Upper lobe of left lung (tissue), 6 donors: ENCODE measurements around the gene RTP3. TPM values are rescaled to one million over a fixed set of nuclear protein-coding genes. Genes with fewer than 3 reads are reported as not detected.
"Not testable (repeated sequence)": the region's sequence is repeated elsewhere in the genome, so short reads cannot be mapped to it uniquely, and the experiment has no call there.

Source experiments
- ATAC-seq, 2 donors: fragments of 200-7000 bp; cut with Tn5 transposase; one replicate each; pipeline ENCODE4 v1.9.1; 2022; ENCODE audit warnings: mild to moderate bottlenecking in 2 of 2, moderate library complexity in 2 of 2; ENCODE audit not compliant: low FRiP score in 2 of 2
- DNase-seq, 2 donors: peaks; one replicate each; pipeline ENCODE4 v3.0.0-alpha.2; 2019 to 2020
- H3K27ac ChIP-seq, 4 donors: fragments of 200-600 bp; sonication (generic); one replicate each; pipeline ENCODE4 v1.5.1; 2016 to 2019
- H3K27me3 ChIP-seq, 4 donors: fragments of 200-600 bp; sonication (generic); one replicate each; pipeline ENCODE4 v1.5.1; 2017 to 2019
- H3K36me3 ChIP-seq, 4 donors: fragments of 200-600 bp; sonication (generic); one replicate each; pipeline ENCODE4 v1.5.1; 2016 to 2019
- H3K4me1 ChIP-seq, 4 donors: fragments of 200-600 bp; sonication (generic); one replicate each; pipeline ENCODE4 v1.5.1; 2018 to 2019
- H3K4me3 ChIP-seq, 4 donors: fragments of 200-600 bp; sonication (generic); one replicate each; pipeline ENCODE4 v1.5.1; 2017 to 2019; ENCODE audit warnings: mild to moderate bottlenecking in 2 of 4, moderate library complexity in 1 of 4
- H3K9me3 ChIP-seq, 4 donors: fragments of 200-600 bp; sonication (generic); one replicate each; pipeline ENCODE4 v1.5.1; 2018 to 2019
- CTCF ChIP-seq, 6 experiments: fragments of 450-650 bp in 4 of 6; fragments of 200-600 bp in 2 of 6; sonication (generic) in 2 of 6; IDR thresholded peaks; one replicate each; pipeline ENCODE4 v1.5.1; 2016 to 2019; ENCODE audit warnings: antibody characterized with exemption in 6 of 6
- EP300 ChIP-seq, 4 donors: sonication (generic); formaldehyde crosslinking; IDR thresholded peaks; one replicate each; pipeline ENCODE4 v1.5.1; 2017; ENCODE audit warnings: antibody characterized with exemption in 4 of 4, control low read depth in 2 of 4
- POLR2A ChIP-seq, 4 donors: fragments of 450-650 bp; IDR thresholded peaks; one replicate each; pipeline ENCODE4 v1.5.1; 2016 to 2017; ENCODE audit warnings: antibody characterized with exemption in 4 of 4, mild to moderate bottlenecking in 2 of 4
- POLR2AphosphoS5 ChIP-seq, 2 donors: sonication (generic); formaldehyde crosslinking; IDR thresholded peaks; one replicate each; pipeline ENCODE4 v1.5.1; 2017; ENCODE audit warnings: antibody characterized with exemption in 2 of 2
- WGBS, 2 donors: methylation state at CpG; one replicate each; pipeline ENCODE4 v1.1.5; 2017 to 2018; 5-methylcytosine and 5-hydroxymethylcytosine counted together
- total RNA-seq, 6 donors: library from RNA; depleted of rRNA in 4 of 6; stranded (reverse); fragments of >200 nt in 4 of 6; gene quantifications; one replicate each; pipeline versions ENCODE4 v1.1.0 to v1.2.1, GENCODE V29; 2016 to 2021
- donor health status: DM: no; HTN: no; CAD: no; lungs with moderate emphysema.
- donor health status: DM: no; HTN: yes; CAD: no; lungs with severe emphysema.

RTP3 gene
- total RNA-seq, 6 donors from 2014 or later, result not detected

- ATAC-seq (no peak), DNase-seq (no peak)
- Histone ChIP-seq H3K27me3 (no peaks in the 10 kb centered on the region), H3K4me1 (peaks cover 0 to 9% (median 6%) of the 10 kb centered on the region in 4 donors), H3K9me3 (no peaks in the 10 kb centered on the region), H3K27ac (no peak overlapping the region), H3K4me3 (no peak overlapping the region), H3K36me3 (no peaks in the 10 kb centered on the region)
- TF ChIP-seq POLR2AphosphoS5 (IDR thresholded peaks at IDR 0.05), result no peak
- no peak for TF ChIP-seq EP300 (IDR thresholded peaks at IDR 0.05)
- TF ChIP-seq POLR2A (IDR thresholded peaks at IDR 0.05), result no peak
- TF ChIP-seq CTCF (IDR thresholded peaks at IDR 0.05), result no peak
Measured at GRCh38 chr3:46536758-46537157, 39.0 kb downstream of the RTP3 start.

- Histone ChIP-seq H3K27me3 (no peaks in the 10 kb centered on the region), H3K4me3 (no peak overlapping the region), H3K4me1 (peaks cover 3 to 9% (median 6%) of the 10 kb centered on the region in 4 donors), H3K27ac (no peak overlapping the region), H3K36me3 (no peaks in the 10 kb centered on the region), H3K9me3 (no peaks in the 10 kb centered on the region)
- DNase-seq (no peak), ATAC-seq (no peak)
- TF ChIP-seq CTCF (IDR thresholded peaks at IDR 0.05) (no peak), EP300 (IDR thresholded peaks at IDR 0.05) (no peak), POLR2AphosphoS5 (IDR thresholded peaks at IDR 0.05) (no peak), POLR2A (IDR thresholded peaks at IDR 0.05) (no peak)
- 89 to 100% methylated on average over 1 of the region's 1 CpG for WGBS, 2 donors
Measured at GRCh38 chr3:46537316-46537715, 39.5 kb downstream of the RTP3 start.

- H3K27ac ChIP-seq, result no peak overlapping the region
- 94 to 97% methylated on average over 3 to 5 of the region's 5 CpGs for WGBS, 2 donors
- H3K9me3 ChIP-seq, result no peaks in the 10 kb centered on the region
- no peak for ATAC-seq
- no peak overlapping the region for H3K4me3 ChIP-seq
- no peak for TF ChIP-seq CTCF (IDR thresholded peaks at IDR 0.05)
- TF ChIP-seq EP300 (IDR thresholded peaks at IDR 0.05), result no peak
- no peak for TF ChIP-seq POLR2AphosphoS5 (IDR thresholded peaks at IDR 0.05)
- no peak for TF ChIP-seq POLR2A (IDR thresholded peaks at IDR 0.05)
- peaks cover 3 to 9% (median 6%) of the 10 kb centered on the region in 4 donors for H3K4me1 ChIP-seq
- no peaks in the 10 kb centered on the region for H3K27me3 ChIP-seq
- H3K36me3 ChIP-seq, result no peaks in the 10 kb centered on the region
- DNase-seq, result no peak
Measured at GRCh38 chr3:46537779-46538178, 40.0 kb downstream of the RTP3 start.

- 41 to 54% methylated on average over 5 of the region's 5 CpGs for WGBS, 2 donors
Measured at GRCh38 chr3:46538425-46538802, 40.6 kb downstream of the RTP3 start.

DNA sequence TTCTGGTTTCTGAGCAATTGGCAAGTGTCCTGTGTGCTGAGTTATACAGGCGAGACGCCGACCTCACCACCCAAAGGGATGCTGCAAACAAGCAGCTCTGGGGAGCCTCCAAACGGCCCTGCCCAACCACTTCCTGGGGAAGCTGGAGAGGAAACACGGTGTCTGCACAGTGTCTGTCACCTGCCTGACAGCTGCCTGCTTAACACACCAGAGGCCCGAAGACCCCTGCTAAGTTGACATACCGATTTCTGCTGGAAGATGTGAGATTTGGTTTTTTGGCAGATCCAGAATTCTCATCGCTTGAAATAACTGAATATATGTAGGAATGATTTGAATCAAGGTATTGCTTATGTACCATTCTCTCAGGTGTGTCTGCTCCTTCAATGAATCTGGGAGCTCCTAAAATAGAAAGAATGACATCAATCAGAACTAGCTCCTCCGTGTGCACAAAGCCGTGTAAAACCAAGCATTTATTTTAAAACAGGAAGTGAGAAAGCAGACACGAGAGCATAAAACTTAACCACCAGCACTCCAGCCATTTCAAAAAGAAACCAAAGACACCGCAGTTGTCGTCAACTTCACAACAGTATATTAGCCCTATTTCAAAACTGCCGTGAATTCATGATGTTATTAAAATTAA lies 41.1 kb downstream of the RTP3 start:
- DNase-seq, result peak in 1 of 2 donors; percentile 74
- Histone ChIP-seq H3K9me3 (no peaks in the 10 kb centered on the region), H3K4me1 (peaks cover 3 to 9% (median 6%) of the 10 kb centered on the region in 4 donors), H3K4me3 (peak overlapping the region in 1 of 4 donors; percentile 5), H3K27me3 (no peaks in the 10 kb centered on the region), H3K27ac (peak overlapping the region in 1 of 4 donors; percentile 11), H3K36me3 (no peaks in the 10 kb centered on the region)
- TF ChIP-seq POLR2AphosphoS5 (IDR thresholded peaks at IDR 0.05) (no peak), POLR2A (IDR thresholded peaks at IDR 0.05) (no peak), EP300 (IDR thresholded peaks at IDR 0.05) (no peak), CTCF (IDR thresholded peaks at IDR 0.05) (no peak)
- ATAC-seq, result peak; percentile 78 to 88
- WGBS, 2 donors, result 30 to 35% methylated on average over 14 of the region's 14 CpGs

More at GRCh38 chr3:46538425-46538802, 40.6 kb downstream of the RTP3 start:
- H3K36me3 ChIP-seq, H3K27me3 ChIP-seq, H3K4me3 ChIP-seq, H3K4me1 ChIP-seq, DNase-seq, H3K9me3 ChIP-seq, ATAC-seq: not testable (repeated sequence)
- peak overlapping the region in 1 of 4 donors; percentile 1 for H3K27ac ChIP-seq
